Type B pancreatic cell (in vitro differentiated cells): ENCODE results near the gene RTL9. TPM values are rescaled to one million over a fixed set of nuclear protein-coding genes. Genes with fewer than 3 reads are reported as not detected.
"Not testable (repeated sequence)": the region's sequence is repeated elsewhere in the genome, so short reads cannot be mapped to it uniquely, and the experiment has no call there.

Source experiments
- DNase-seq: peaks from one replicate; pipeline ENCODE4 v3.0.0; 2021; ENCODE audit warnings: mixed read lengths; ENCODE audit not compliant: unreplicated experiment; ENCODE audit errors: extremely low spot score
- H3K27ac Mint-ChIP-seq: 2 replicates; pipeline ENCODE4 v1.8.0; 2021; ENCODE audit warnings: mild to moderate bottlenecking, mixed read lengths
- H3K27me3 Mint-ChIP-seq: 2 replicates; pipeline ENCODE4 v1.8.0; 2021; ENCODE audit warnings: mixed read lengths
- H3K36me3 Mint-ChIP-seq: 2 replicates; pipeline ENCODE4 v1.8.0; 2021; ENCODE audit warnings: mixed read lengths
- H3K4me1 Mint-ChIP-seq: one replicate; pipeline ENCODE4 v1.8.0; 2021; ENCODE audit warnings: mixed read lengths; ENCODE audit not compliant: unreplicated experiment
- H3K4me3 Mint-ChIP-seq: 2 replicates; pipeline ENCODE4 v1.8.0; 2021; ENCODE audit warnings: mild to moderate bottlenecking, mixed read lengths
- H3K9me3 Mint-ChIP-seq: 2 replicates; pipeline ENCODE4 v1.8.0; 2021; ENCODE audit warnings: mixed read lengths
- CTCF ChIP-seq: fragments of 200-600 bp; sonication (generic); conservative IDR thresholded peaks from 2 replicates; pipeline ENCODE4 v1.5.0; 2021; ENCODE audit warnings: antibody characterized with exemption, mild to moderate bottlenecking
- total RNA-seq: library from RNA; stranded (reverse); gene quantifications from 2 replicates; pipeline ENCODE4 v1.2.1, GENCODE V29; 2021; ENCODE audit warnings: low replicate concordance

RTL9 gene
- total RNA-seq, 1 donor from 2014 or later: 0.39 TPM

GRCh38 chrX:110321081-110321480, 37.6 kb upstream of the RTL9 start:
- no peak for TF ChIP-seq CTCF
- Mint-ChIP-seq H3K27ac (no peak overlapping the region), H3K36me3 (no peaks in the 10 kb centered on the region), H3K4me1 (peaks cover 8% of the 10 kb centered on the region), H3K9me3 (no peaks in the 10 kb centered on the region), H3K4me3 (no peak overlapping the region), H3K27me3 (no peaks in the 10 kb centered on the region)
- no peak for DNase-seq

GRCh38 chrX:110321670-110322069, 37.0 kb upstream of the RTL9 start:
- H3K27ac Mint-ChIP-seq: no peak overlapping the region
- H3K9me3 Mint-ChIP-seq: no peaks in the 10 kb centered on the region
- H3K27me3 Mint-ChIP-seq: no peaks in the 10 kb centered on the region
- DNase-seq: no peak
- H3K36me3 Mint-ChIP-seq: no peaks in the 10 kb centered on the region
- peaks cover 2% of the 10 kb centered on the region for H3K4me1 Mint-ChIP-seq
- no peak for TF ChIP-seq CTCF
- H3K4me3 Mint-ChIP-seq: no peak overlapping the region

- Mint-ChIP-seq H3K27ac (no peak overlapping the region), H3K36me3 (no peaks in the 10 kb centered on the region), H3K4me3 (no peak overlapping the region), H3K27me3 (no peaks in the 10 kb centered on the region), H3K9me3 (no peaks in the 10 kb centered on the region), H3K4me1 (no peaks in the 10 kb centered on the region)
- DNase-seq: no peak
- no peak for TF ChIP-seq CTCF
These were observed 36.0 kb upstream of the RTL9 start for GRCh38 chrX:110322603-110323002.

- no peaks in the 10 kb centered on the region for H3K27me3 Mint-ChIP-seq
- H3K36me3 Mint-ChIP-seq: no peaks in the 10 kb centered on the region
- DNase-seq: no peak
- no peak overlapping the region for H3K27ac Mint-ChIP-seq
- no peak for TF ChIP-seq CTCF
- H3K4me1 Mint-ChIP-seq: no peaks in the 10 kb centered on the region
- no peak overlapping the region for H3K4me3 Mint-ChIP-seq
- no peaks in the 10 kb centered on the region for H3K9me3 Mint-ChIP-seq
These were observed 31.9 kb upstream of the RTL9 start for GRCh38 chrX:110326712-110327111.

- Mint-ChIP-seq H3K9me3 (no peaks in the 10 kb centered on the region), H3K27me3 (no peaks in the 10 kb centered on the region), H3K4me1 (no peaks in the 10 kb centered on the region), H3K27ac (no peak overlapping the region), H3K36me3 (no peaks in the 10 kb centered on the region), H3K4me3 (no peak overlapping the region)
- TF ChIP-seq CTCF: no peak
- no peak for DNase-seq
These were observed 31.3 kb upstream of the RTL9 start for GRCh38 chrX:110327336-110327735.

GRCh38 chrX:110328613-110329012, 30.0 kb upstream of the RTL9 start:
- H3K9me3 Mint-ChIP-seq, DNase-seq, H3K4me1 Mint-ChIP-seq, H3K27ac Mint-ChIP-seq, H3K27me3 Mint-ChIP-seq, H3K4me3 Mint-ChIP-seq, H3K36me3 Mint-ChIP-seq: not testable (repeated sequence)
